Measurements from ENCODE around the gene SMYD1.

Gene SMYD1

GRCh38 chr2:88148929-88149438 lies 81.4 kb downstream of the SMYD1 start:
- DNase-seq: no peak

DNA sequence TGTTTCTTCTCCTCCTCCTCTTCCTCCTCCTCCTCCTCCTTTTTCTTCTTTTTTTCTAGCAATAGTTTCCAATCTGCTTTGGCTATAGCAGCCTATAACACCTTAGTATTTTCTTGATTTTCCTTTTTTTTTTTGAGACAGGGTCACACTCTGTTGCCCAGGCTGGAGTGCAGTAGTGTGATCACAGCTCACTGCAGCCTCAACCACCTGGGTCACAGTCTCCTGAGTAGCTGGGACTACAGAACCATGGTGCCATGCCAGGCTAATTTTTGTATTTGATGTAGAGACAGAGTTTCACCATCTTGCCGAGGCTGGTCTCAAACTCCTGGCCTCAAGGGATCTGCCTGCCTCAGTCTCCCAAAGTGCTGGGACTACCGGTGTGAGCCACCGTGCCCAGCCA lies 91.9 kb downstream of the SMYD1 start:
- no peak for DNase-seq

GRCh38 chr2:88159955-88160415 lies 92.4 kb downstream of the SMYD1 start:
- peak; percentile 63 for DNase-seq

GRCh38 chr2:88160517-88160916 lies 92.9 kb downstream of the SMYD1 start:
- no peak for DNase-seq

- DNase-seq: no peak
Observed at GRCh38 chr2:88161446-88162244, 94.0 kb downstream of the SMYD1 start.
